Femur (tissue), 1 donor: Measurements from ENCODE around the gene IGFL4.

Experiments
- DNase-seq: peaks from one replicate; pipeline ENCODE4 v3.0.0-alpha.2; 2017

The IGFL4 gene

GRCh38 chr19:46018729-46019251 lies 22.0 kb downstream of the IGFL4 start:
- no peak for DNase-seq

- DNase-seq, result no peak
Observed at GRCh38 chr19:46017874-46018675, 22.7 kb downstream of the IGFL4 start.

- DNase-seq, result no peak
Observed at GRCh38 chr19:46017095-46017429, 23.7 kb downstream of the IGFL4 start.

GRCh38 chr19:46016426-46017094 lies 24.2 kb downstream of the IGFL4 start:
- peak; percentile 91 for DNase-seq

- DNase-seq, result no peak
Observed at GRCh38 chr19:46015687-46016425, 24.9 kb downstream of the IGFL4 start.

- peak; percentile 69 for DNase-seq
Observed at GRCh38 chr19:46014941-46015686, 25.7 kb downstream of the IGFL4 start.

- no peak for DNase-seq
Observed at GRCh38 chr19:46014534-46014933, 26.3 kb downstream of the IGFL4 start.

GRCh38 chr19:46009530-46010510 lies 31.0 kb downstream of the IGFL4 start:
- DNase-seq, result peak; percentile 75

- DNase-seq, result no peak
Observed at GRCh38 chr19:46006411-46006810, 34.4 kb downstream of the IGFL4 start.

- no peak for DNase-seq
Observed at GRCh38 chr19:46002678-46003275, 38.0 kb downstream of the IGFL4 start.

GRCh38 chr19:46000491-46001246 lies 40.1 kb downstream of the IGFL4 start:
- DNase-seq, result no peak

- peak; percentile 44 for DNase-seq
Observed at GRCh38 chr19:45999653-46000121, 41.1 kb downstream of the IGFL4 start.

GRCh38 chr19:45998834-45999233 lies 42.0 kb downstream of the IGFL4 start:
- DNase-seq, result no peak

GRCh38 chr19:45996933-45997332 lies 43.9 kb downstream of the IGFL4 start:
- DNase-seq, result no peak

GRCh38 chr19:45995715-45996385 lies 45.0 kb downstream of the IGFL4 start:
- no peak for DNase-seq

- DNase-seq, result peak; percentile 99
Observed at GRCh38 chr19:45994998-45995714, 45.6 kb downstream of the IGFL4 start, which contains the start of gene CCDC61. TSS of gene CCDC61 (plus strand) at chr19:45995467. CDS start at chr19:46003019, 7,552 bp downstream.

GRCh38 chr19:45994456-45994997 lies 46.3 kb downstream of the IGFL4 start:
- no peak for DNase-seq

- DNase-seq, result no peak
Observed at GRCh38 chr19:45990113-45990728, 50.6 kb downstream of the IGFL4 start.
